ENCODE measurements around the gene MARCHF3.
"Not testable (repeated sequence)": the region's sequence is repeated elsewhere in the genome, so short reads cannot be mapped to it uniquely, and the experiment has no call there.

The MARCHF3 gene

GRCh38 chr5:126845470-126846070 is 184.8 kb downstream of the MARCHF3 start:
- DNase-seq = not testable (repeated sequence)

- not testable (repeated sequence) for DNase-seq
Measured at GRCh38 chr5:126843375-126843774, 187.0 kb downstream of the MARCHF3 start.

- not testable (repeated sequence) for DNase-seq
Measured at GRCh38 chr5:126839407-126839806, 191.0 kb downstream of the MARCHF3 start.

- no peak for DNase-seq
Measured at GRCh38 chr5:126837906-126838539, 192.3 kb downstream of the MARCHF3 start.

GRCh38 chr5:126837242-126837641 is 193.1 kb downstream of the MARCHF3 start:
- no peak for DNase-seq

GRCh38 chr5:126836778-126837177 is 193.6 kb downstream of the MARCHF3 start:
- no peak for DNase-seq

- DNase-seq = no peak
Measured at GRCh38 chr5:126831156-126831555, 199.2 kb downstream of the MARCHF3 start.

- no peak for DNase-seq
Measured at GRCh38 chr5:126830061-126830460, 200.3 kb downstream of the MARCHF3 start.

GRCh38 chr5:126829098-126829497 is 201.3 kb downstream of the MARCHF3 start:
- DNase-seq = no peak

- no peak for DNase-seq
Measured at GRCh38 chr5:126826619-126827215, 203.6 kb downstream of the MARCHF3 start.

GRCh38 chr5:126819253-126819652 is 211.1 kb downstream of the MARCHF3 start:
- no peak for DNase-seq

GRCh38 chr5:126818736-126819135 is 211.6 kb downstream of the MARCHF3 start:
- no peak for DNase-seq

Data from hippocampal formation (tissue), 2 donors.